H9 (cell line): ENCODE measurements around the gene CBFA2T2. TPM values are rescaled to one million over a fixed set of nuclear protein-coding genes. Genes with fewer than 3 reads are reported as not detected.
A peak's percentile ranks its signal among the peaks of the same experiment; 100 is the strongest.

Experiments
- DNase-seq: peaks from one replicate; pipeline ENCODE4 v3.0.0-alpha.2; 2017
- H2AFZ ChIP-seq: one replicate; pipeline ENCODE4 v1.6.1; 2013; ENCODE audit warnings: mild to moderate bottlenecking, low read length, control low read depth, moderate library complexity
- H2AK5ac ChIP-seq: 2 replicates; pipeline ENCODE4 v1.6.1; 2013; ENCODE audit warnings: low read length, control low read depth, mixed read lengths; ENCODE audit not compliant: insufficient read length
- H2BK120ac ChIP-seq: one replicate; pipeline ENCODE4 v1.6.1; 2013; ENCODE audit warnings: low read depth, mild to moderate bottlenecking, low read length, control low read depth, inconsistent platforms; ENCODE audit not compliant: poor library complexity, severe bottlenecking
- H2BK12ac ChIP-seq: 2 replicates; pipeline ENCODE4 v1.6.1; 2013; ENCODE audit warnings: low read length, control low read depth, mixed read lengths, low read depth; ENCODE audit not compliant: insufficient read length
- H2BK15ac ChIP-seq: 2 replicates; pipeline ENCODE4 v1.6.1; 2013; ENCODE audit warnings: low read depth, low read length, control low read depth
- H2BK20ac ChIP-seq: one replicate; pipeline ENCODE4 v1.6.1; 2013; ENCODE audit warnings: low read depth, mild to moderate bottlenecking, low read length, control low read depth, inconsistent platforms; ENCODE audit not compliant: poor library complexity, severe bottlenecking
- H2BK5ac ChIP-seq: 2 replicates; pipeline ENCODE4 v1.6.1; 2013; ENCODE audit warnings: low read length, control low read depth, mixed read lengths; ENCODE audit not compliant: insufficient read length
- H3K14ac ChIP-seq: 2 replicates; pipeline ENCODE4 v1.6.1; 2013; ENCODE audit warnings: low read length, control low read depth; ENCODE audit not compliant: insufficient read depth
- H3K18ac ChIP-seq: 2 replicates; pipeline ENCODE4 v1.6.1; 2013; ENCODE audit warnings: low read depth, mild to moderate bottlenecking, mixed read lengths, low read length, control low read depth; ENCODE audit not compliant: insufficient read length
- H3K23ac ChIP-seq: 2 replicates; pipeline ENCODE4 v1.6.1; 2013; ENCODE audit warnings: low read length, control low read depth, mixed read lengths, low read depth; ENCODE audit not compliant: insufficient read length
- H3K23me2 ChIP-seq: 2 replicates; pipeline ENCODE4 v1.6.1; 2013; ENCODE audit warnings: low read depth, mild to moderate bottlenecking, mixed read lengths, low read length, control low read depth; ENCODE audit not compliant: insufficient read length, poor library complexity, severe bottlenecking
- H3K27ac ChIP-seq: 2 replicates; pipeline ENCODE4 v1.5.1; 2013; ENCODE audit warnings: low read length, control low read depth, mixed read lengths, low read depth; ENCODE audit not compliant: insufficient read length
- H3K27me3 ChIP-seq: 2 replicates; pipeline ENCODE4 v1.6.1; 2013; ENCODE audit warnings: low read length, control low read depth, inconsistent platforms; ENCODE audit not compliant: insufficient read depth
- H3K4ac ChIP-seq: 2 replicates; pipeline ENCODE4 v1.6.1; 2013; ENCODE audit warnings: low read depth, mild to moderate bottlenecking, control low read depth, inconsistent platforms, low read length, moderate library complexity
- H3K4me1 ChIP-seq: 2 replicates; pipeline ENCODE4 v1.6.1; 2013; ENCODE audit warnings: low read length, control low read depth, inconsistent platforms; ENCODE audit not compliant: insufficient read depth
- H3K4me2 ChIP-seq: 2 replicates; pipeline ENCODE4 v1.6.1; 2013; ENCODE audit warnings: low read length, control low read depth, mixed read lengths; ENCODE audit not compliant: insufficient read length, insufficient read depth
- H3K56ac ChIP-seq: 2 replicates; pipeline ENCODE4 v1.6.1; 2013; ENCODE audit warnings: low read depth, mild to moderate bottlenecking, mixed read lengths, low read length, control low read depth; ENCODE audit not compliant: insufficient read length
- H3K79me1 ChIP-seq: 2 replicates; pipeline ENCODE4 v1.6.1; 2013; ENCODE audit warnings: low read depth, mild to moderate bottlenecking, moderate library complexity, low read length, control low read depth, inconsistent platforms; ENCODE audit not compliant: insufficient read depth, poor library complexity, severe bottlenecking
- H3K79me2 ChIP-seq: 2 replicates; pipeline ENCODE4 v1.6.1; 2013; ENCODE audit warnings: low read length, control low read depth, inconsistent platforms; ENCODE audit not compliant: insufficient read depth
- H3K9ac ChIP-seq: 2 replicates; pipeline ENCODE4 v1.6.1; 2013; ENCODE audit warnings: low read length, control low read depth, mixed read lengths; ENCODE audit not compliant: insufficient read length; ENCODE audit errors: extremely low read depth
- H3K9me3 ChIP-seq: one replicate; pipeline ENCODE4 v1.6.1; 2013; ENCODE audit warnings: low read depth, low read length, inconsistent platforms; ENCODE audit not compliant: control insufficient read depth
- H3T11ph ChIP-seq: one replicate; pipeline ENCODE4 v1.6.1; 2013; ENCODE audit warnings: mild to moderate bottlenecking, low read length, control low read depth, inconsistent platforms
- H4K20me1 ChIP-seq: one replicate; pipeline ENCODE4 v1.6.1; 2013; ENCODE audit not compliant: control insufficient read depth, insufficient read length, insufficient read depth
- H4K5ac ChIP-seq: 2 replicates; pipeline ENCODE4 v1.6.1; 2013; ENCODE audit warnings: low read depth, mild to moderate bottlenecking, mixed read lengths, low read length, control low read depth; ENCODE audit not compliant: insufficient read length
- H4K8ac ChIP-seq: replicated peaks from 2 replicates; pipeline ENCODE4 v1.6.1; 2013; ENCODE audit warnings: low read length, control low read depth, mixed read lengths, low read depth; ENCODE audit not compliant: insufficient read length
- H4K91ac ChIP-seq: 2 replicates; pipeline ENCODE4 v1.6.1; 2013; ENCODE audit warnings: low read depth, mild to moderate bottlenecking, moderate library complexity, mixed read lengths, low read length, control low read depth; ENCODE audit not compliant: insufficient read length
- H3K27ac Mint-ChIP-seq, 3 experiments: 2 replicates in 2 of 3; 3 replicates in 1 of 3; pipeline ENCODE4 v1.8.0; 2020 to 2021; ENCODE audit warnings: mixed read lengths in 3 of 3, mild to moderate bottlenecking in 1 of 3, moderate library complexity in 1 of 3
- H3K27me3 Mint-ChIP-seq: 2 replicates; pipeline ENCODE4 v1.8.0; 2021; ENCODE audit warnings: low read depth, mild to moderate bottlenecking, moderate library complexity, mixed read lengths
- H3K36me3 Mint-ChIP-seq, 3 experiments: 2 replicates in 2 of 3; 3 replicates in 1 of 3; pipeline ENCODE4 v1.8.0; 2020 to 2021; ENCODE audit warnings: low read depth in 3 of 3, mixed read lengths in 3 of 3; ENCODE audit not compliant: insufficient read depth in 1 of 3
- H3K4me1 Mint-ChIP-seq, 2 experiments: 2 replicates each; pipeline ENCODE4 v1.8.0; 2020; ENCODE audit warnings: mixed read lengths in 2 of 2
- H3K4me3 Mint-ChIP-seq, 2 experiments: 2 replicates in 1 of 2; 3 replicates in 1 of 2; pipeline ENCODE4 v1.8.0; 2020 to 2021; ENCODE audit warnings: mild to moderate bottlenecking in 2 of 2, mixed read lengths in 2 of 2, moderate library complexity in 1 of 2
- H3K9me3 Mint-ChIP-seq, 2 experiments: 2 replicates in 1 of 2; 3 replicates in 1 of 2; pipeline ENCODE4 v1.8.0; 2020; ENCODE audit warnings: mild to moderate bottlenecking in 2 of 2, mixed read lengths in 2 of 2, moderate library complexity in 1 of 2
- total RNA-seq: library from RNA; stranded (reverse); gene quantifications from 2 replicates; pipeline ENCODE4 v1.2.1, GENCODE V29; 2021
- TF ChIP-seq, protein P1 (sequence below): fragments of 200-600 bp; sonication (generic); conservative IDR thresholded peaks from 3 replicates; pipeline ENCODE4 v1.8.0; 2021; ENCODE audit warnings: antibody characterized with exemption, mild to moderate bottlenecking

Gene CBFA2T2
- total RNA-seq, 1 experiment from 2014 or later, result 11.2 TPM

DNA sequence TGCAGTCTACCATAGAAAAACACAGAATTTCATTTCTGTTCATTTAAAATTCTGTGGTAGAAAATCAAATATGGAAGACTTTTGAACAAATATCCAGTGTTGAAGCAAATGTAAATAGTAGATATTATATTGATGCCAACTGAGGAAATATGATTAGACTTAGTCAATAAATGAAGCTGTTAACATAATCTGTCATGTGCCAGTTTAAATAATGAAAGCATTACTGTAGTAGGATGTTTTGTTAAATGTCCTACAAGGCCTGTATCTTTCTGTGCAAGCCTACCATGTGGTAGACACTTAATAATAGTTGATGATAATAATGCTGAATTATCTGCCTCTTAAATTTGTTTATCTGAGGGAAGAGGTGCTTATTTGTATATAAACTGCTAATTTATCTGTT is 55.9 kb downstream of the CBFA2T2 start:
- no peak overlapping the region for H2BK12ac ChIP-seq
- no peak overlapping the region for H3K4ac ChIP-seq
- no peak overlapping the region for H2BK20ac ChIP-seq
- no peak for DNase-seq
- Mint-ChIP-seq H3K27ac (peak overlapping the region in 1 of 3 experiments; percentile 76; a peak in 1 of 7 replicates), H3K27me3 (no peaks in the 10 kb centered on the region), H3K9me3 (no peaks in the 10 kb centered on the region), H3K4me1 (no peaks in the 10 kb centered on the region), H3K36me3 (peaks cover 0 to 2% (median 2%) of the 10 kb centered on the region in 3 experiments; a peak in 3 of 7 replicates), H3K4me3 (no peak overlapping the region)
- H2BK15ac ChIP-seq, result no peak overlapping the region
- TF ChIP-seq, protein P1, sequence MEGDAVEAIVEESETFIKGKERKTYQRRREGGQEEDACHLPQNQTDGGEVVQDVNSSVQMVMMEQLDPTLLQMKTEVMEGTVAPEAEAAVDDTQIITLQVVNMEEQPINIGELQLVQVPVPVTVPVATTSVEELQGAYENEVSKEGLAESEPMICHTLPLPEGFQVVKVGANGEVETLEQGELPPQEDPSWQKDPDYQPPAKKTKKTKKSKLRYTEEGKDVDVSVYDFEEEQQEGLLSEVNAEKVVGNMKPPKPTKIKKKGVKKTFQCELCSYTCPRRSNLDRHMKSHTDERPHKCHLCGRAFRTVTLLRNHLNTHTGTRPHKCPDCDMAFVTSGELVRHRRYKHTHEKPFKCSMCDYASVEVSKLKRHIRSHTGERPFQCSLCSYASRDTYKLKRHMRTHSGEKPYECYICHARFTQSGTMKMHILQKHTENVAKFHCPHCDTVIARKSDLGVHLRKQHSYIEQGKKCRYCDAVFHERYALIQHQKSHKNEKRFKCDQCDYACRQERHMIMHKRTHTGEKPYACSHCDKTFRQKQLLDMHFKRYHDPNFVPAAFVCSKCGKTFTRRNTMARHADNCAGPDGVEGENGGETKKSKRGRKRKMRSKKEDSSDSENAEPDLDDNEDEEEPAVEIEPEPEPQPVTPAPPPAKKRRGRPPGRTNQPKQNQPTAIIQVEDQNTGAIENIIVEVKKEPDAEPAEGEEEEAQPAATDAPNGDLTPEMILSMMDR, result no peak
- H2BK5ac ChIP-seq, result no peak overlapping the region
- no peak overlapping the region for H4K91ac ChIP-seq
- H3K27ac ChIP-seq, result no peak overlapping the region
- no peak overlapping the region for H2BK120ac ChIP-seq
- no peaks in the 10 kb centered on the region for H4K20me1 ChIP-seq
- H2AK5ac ChIP-seq, result no peak overlapping the region
- H3K4me2 ChIP-seq, result no peak overlapping the region
- no peaks in the 10 kb centered on the region for H3K4me1 ChIP-seq
- no peaks in the 10 kb centered on the region for H3K79me1 ChIP-seq
- no peak overlapping the region for H3K56ac ChIP-seq
- no peaks in the 10 kb centered on the region for H3K79me2 ChIP-seq
- H3K9me3 ChIP-seq, result no peaks in the 10 kb centered on the region
- no peak overlapping the region for H3K18ac ChIP-seq
- H3K27me3 ChIP-seq, result no peaks in the 10 kb centered on the region
- H4K8ac ChIP-seq, result no peak overlapping the region
- H2AFZ ChIP-seq, result no peak overlapping the region
- H3K9ac ChIP-seq, result no peak overlapping the region
- H3K23ac ChIP-seq, result no peak overlapping the region
- H3K14ac ChIP-seq, result no peak overlapping the region
- no peak overlapping the region for H4K5ac ChIP-seq
- H3T11ph ChIP-seq, result no peak overlapping the region
- H3K23me2 ChIP-seq, result no peaks in the 10 kb centered on the region
